HG03378 (cell line): Measurements from ENCODE around the gene CIROP.

ENCODE experiments used
- ATAC-seq: cut with Tn5 transposase; IDR thresholded peaks from one replicate; pipeline ENCODE4 v1.9.1; 2021; ENCODE audit warnings: mild to moderate bottlenecking, moderate library complexity; ENCODE audit not compliant: unreplicated experiment

The CIROP gene

DNA sequence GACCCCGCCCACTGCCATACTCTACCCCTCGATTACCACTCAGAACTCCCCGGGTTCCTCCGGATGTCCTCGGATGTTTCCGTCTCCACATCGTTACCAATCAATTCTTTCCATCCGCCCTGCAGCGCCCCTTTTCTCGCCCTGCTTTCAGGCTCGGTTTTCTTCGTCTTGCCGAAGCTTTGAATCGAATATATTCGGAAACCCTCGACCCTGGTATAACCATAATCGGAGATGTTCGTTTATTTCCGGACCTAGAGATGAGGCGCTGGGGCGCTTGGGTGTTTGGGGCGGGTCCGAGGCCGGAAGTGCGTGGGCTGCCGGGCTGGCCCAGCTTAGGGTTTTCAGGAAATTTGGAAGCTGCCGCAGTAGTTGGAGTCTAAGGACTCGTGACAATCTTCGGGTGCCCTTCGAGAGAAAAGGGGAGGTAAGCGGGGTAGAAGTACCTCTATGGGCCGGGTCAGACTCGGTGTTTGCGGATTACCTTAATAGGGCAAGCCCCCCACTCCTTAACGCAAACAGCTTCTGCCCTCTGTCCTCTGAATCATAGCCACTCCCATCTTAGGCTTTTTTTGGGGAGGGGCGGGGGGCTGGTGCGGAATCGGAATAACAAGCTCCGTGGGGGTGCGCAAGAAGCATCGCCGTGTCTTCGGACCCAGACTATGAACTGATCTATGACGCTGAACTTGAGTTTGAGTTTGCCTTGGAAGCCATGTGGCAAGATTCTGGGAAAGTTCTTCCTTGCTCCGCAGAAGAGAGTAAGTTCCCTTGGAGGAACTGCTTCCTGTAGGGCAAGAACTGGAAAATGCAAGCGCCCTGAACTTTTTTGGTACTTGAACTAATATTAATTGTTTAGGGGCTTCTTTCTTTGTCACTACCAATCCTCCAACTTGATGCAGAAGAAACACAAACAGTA, 9.3 kb downstream of the CIROP start, which contains the start of gene C14orf119:
Gene C14orf119, plus strand, starts transcription at position 310 of the 913 bp plus-strand sequence. CDS start 2,154 bp downstream, outside the sequence.
- peak; percentile 95 for ATAC-seq

GRCh38 chr14:23094666-23095195, 10.1 kb downstream of the CIROP start, which contains the start of gene ACIN1:
ACIN1 (minus strand) TSS chr14:23095136; CDS start chr14:23095112, 24 bp downstream.
- peak; percentile 23 for ATAC-seq

DNA sequence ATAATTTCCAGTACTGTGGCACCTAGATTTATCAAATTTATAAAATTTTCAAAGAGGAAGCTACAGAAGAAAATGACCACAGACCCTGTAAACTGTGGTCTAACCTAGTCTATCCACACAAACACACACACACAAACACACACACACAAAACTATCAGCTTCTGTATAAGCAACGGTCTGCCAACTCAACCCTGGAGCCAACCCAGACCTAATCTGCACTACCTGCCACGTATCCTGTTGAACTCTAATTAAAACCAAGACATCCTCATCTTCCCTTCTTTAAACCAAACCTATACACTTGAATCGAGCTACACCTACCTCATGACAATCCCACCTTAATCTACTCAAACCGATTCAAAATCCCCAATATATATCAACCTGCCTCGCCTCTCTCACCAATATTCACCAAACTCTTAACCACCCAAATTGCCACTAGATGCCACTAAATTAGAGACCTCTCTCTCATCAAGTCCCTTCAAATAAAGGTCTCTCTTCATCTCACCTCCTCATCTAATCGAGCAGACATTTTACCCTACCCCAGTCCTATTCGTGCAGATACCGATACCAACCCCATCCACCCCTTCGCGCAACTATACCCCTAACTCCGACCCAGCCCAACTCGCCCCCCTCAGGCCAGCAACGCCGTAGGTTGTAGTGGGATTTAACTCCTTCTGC, 10.7 kb downstream of the CIROP start:
- ATAC-seq, result no peak

DNA sequence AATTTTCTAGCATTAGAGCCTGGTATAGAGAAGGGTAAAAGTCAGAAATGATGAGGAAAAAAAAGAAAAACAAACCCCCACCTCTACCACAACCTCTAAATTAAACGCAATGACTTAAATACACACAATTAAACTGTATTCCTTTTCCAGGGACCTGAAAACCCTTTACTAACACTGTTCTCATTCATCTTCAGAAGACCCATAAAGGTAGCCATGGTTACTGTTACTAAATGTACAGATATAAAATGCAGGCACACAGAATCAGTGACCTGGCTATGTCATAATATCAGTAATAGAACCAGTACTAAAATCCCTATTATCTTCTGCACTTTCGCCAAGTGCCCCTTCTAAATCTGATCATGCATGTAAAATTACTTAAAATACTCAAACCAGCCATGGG, 11.3 kb downstream of the CIROP start:
- no peak for ATAC-seq

DNA sequence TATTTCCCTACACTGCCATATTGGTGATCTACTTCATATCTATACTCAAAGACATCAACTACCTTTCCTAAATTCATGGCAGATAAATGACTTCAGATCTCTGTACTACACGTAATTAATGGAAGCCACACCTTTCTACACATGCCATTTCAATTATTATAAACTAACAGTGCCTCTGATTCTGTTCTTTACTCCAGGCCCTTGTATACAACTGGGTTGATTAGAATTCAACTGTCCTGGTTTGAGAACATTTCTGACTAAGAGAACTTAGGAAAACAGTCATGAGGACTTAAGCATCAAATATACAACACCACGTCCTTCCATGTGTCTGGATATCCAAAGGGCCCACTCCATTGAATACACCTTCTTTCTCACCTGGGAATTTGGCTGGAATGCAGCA, 11.7 kb downstream of the CIROP start:
- no peak for ATAC-seq

DNA sequence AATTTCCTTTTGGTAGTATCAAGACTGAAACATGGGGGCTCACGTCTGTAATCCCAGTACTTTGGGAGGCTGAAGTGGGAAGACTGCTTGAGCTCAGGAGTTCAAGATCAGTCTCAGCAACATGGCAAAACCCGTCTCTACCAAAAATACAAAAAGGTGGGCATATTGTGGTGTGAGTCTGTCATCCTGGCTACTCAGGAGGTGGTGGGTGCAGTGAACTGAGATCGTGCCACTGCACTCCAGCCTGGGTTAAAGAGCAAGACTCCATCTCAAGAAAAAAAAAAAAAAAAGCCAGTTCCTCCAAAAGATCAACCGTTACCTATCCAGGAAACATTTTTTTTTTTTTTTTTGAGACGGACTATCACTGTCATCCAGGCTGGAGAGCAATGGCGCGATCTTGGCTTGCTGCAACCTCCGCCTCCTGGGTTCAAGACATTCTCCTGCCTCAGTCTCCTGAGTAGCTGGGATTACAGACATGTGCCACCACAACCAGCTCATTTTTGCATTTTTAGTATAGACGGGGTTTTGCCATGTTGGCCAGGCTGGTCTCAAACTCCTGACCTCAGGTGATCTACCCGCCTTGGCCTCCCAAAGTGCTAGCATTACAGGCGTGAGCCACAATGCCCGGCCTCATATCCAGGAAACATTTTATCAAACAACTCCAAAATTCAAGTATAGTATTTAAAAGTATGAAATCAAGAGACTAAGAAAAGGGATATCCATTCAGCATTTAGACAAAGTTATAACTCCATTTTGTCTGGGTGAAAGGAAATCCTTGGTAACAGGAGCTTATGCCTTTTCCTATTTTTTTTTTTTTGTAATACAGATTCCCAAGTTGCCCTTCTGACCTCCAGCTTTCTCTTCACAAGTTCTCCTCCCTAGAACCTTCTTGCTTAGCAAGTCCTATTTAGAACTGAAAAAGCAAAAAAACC, 13.2 kb downstream of the CIROP start:
- ATAC-seq, result no peak

DNA sequence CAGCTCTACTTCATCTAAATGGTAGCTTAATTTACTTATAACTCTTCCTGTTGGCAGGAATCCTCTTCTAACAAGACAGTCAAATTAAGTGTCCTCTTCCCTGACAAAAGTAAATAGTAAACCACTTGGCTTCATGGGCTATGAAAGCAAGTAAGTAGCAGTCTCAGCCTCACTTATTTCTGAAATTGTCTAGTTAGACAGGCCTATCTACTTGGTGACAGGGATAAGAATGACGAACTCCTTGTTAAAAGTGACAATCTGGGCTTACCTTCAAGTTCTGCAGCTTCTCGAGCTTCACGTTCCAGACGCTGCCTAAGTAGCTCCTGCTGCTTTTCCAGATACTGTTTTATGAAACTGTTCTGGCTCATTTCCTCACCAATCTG, 14.5 kb downstream of the CIROP start:
- no peak for ATAC-seq

DNA sequence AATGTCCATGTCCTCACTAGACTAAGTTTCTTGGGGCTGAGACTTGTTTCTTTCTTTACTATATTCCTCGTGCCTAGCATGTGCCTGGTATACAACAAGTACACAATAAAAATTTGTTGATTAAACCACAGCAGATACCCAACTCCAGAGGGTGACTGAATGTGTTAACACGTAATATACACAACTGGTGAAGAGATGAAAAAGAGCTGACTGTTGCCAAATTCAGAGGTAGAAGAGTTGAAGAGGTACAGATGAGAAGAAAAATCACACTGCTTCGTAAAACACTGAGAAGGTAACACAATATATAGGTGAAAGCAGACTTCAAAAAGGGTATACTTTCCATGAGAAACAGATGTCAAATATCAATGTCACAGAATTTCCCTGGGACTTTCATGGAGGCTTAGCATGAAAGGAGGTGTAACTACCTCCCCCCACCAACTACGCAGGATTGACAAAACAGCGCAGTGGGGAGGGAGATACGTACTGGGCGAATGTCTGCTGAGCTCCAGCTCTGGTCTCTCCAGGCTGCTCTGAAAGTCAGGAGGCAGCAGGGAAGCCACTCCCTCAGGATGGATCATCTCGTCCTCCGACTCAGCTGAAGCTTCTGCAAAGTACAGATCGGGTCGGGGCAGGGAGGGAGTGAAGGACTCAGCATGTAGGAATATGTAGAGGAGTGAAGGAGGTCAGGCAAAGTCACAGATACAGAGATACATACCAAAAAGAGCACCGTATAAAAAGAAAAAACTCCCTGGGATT, 15.1 kb downstream of the CIROP start:
- no peak for ATAC-seq

DNA sequence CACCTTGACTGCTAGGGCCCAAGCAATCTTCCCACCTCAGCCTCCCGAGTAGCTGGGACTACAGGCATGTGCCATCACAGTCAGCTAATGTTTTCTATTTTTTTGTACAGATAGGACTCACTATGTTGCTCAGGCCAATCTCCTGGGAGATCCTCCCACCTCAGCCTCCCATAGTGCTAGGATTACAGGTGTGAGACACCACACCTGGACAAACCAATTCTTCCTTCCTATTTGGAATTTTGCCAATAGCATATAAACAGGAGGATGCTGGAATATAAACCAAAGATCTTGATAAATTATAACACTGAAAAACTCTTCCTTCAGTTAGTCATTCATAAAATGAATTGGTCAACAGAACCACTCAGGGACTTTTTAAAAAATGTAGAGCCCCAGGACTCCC, 18.2 kb downstream of the CIROP start:
- no peak for ATAC-seq

GRCh38 chr14:23085458-23085857, 19.3 kb downstream of the CIROP start:
- ATAC-seq, result no peak

DNA sequence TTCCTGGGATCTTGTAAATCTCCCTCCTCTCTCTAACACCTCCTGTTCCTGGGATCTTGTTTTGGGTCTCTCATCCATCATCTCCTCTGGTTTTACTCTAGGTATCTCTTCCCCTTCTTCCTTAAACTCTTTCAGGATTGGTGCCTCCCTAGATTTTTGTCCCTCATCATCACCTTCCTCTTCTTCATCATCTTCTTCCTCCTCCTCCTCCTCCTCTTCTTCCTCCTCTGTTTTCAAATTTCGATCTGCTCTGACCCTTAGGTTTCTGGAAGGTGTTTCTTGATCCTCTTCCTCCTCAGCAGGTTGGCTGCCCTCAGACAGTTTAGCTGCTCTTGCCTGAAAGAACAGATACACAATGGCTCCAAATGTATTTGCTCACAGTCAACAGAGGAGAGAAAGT, 24.3 kb downstream of the CIROP start:
- ATAC-seq, result no peak

DNA sequence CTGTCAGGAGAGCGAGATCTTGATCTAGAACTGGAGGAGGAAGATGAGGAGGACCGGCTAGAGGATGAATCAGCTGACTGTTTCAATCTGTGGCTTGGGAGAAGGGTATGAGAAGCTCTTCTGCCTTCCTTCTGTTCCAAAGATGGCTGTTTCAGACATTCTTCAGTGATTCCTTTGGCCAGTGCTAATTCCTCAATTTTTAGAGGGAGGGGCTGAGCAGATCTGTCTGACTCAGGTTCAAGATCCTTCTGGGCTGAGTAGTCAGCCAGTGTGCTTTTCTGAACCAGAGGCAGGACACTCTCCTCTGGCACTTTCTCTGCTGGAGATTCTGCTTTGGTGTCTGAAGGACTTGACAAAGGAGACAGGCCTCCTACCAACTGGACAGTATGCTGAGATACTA, 25.1 kb downstream of the CIROP start:
- ATAC-seq, result no peak

GRCh38 chr14:23078692-23079116, 26.1 kb downstream of the CIROP start:
- ATAC-seq, result no peak

DNA sequence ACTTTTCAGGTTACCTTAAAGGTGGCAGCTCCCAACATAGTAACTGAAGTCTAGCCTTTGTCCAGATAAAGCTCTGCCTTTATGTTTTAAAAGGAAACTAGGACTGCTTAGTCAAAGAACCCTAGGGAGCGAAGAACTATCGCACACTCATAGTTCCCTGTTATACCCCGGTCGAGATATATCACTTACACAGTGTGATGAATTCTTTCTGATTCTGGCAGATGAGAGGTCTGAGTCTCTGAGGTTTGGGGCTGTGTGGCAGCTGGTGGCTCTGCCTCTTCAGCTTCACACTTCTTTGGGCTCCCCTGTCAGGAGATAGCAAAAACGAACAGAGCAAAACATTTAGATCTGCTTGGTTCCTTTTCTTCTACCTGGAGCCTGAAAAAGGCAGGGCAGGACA, 26.8 kb downstream of the CIROP start:
- ATAC-seq, result no peak

GRCh38 chr14:23076785-23077408, 27.9 kb downstream of the CIROP start:
- no peak for ATAC-seq

GRCh38 chr14:23074906-23075305, 29.9 kb downstream of the CIROP start:
- ATAC-seq, result no peak

DNA sequence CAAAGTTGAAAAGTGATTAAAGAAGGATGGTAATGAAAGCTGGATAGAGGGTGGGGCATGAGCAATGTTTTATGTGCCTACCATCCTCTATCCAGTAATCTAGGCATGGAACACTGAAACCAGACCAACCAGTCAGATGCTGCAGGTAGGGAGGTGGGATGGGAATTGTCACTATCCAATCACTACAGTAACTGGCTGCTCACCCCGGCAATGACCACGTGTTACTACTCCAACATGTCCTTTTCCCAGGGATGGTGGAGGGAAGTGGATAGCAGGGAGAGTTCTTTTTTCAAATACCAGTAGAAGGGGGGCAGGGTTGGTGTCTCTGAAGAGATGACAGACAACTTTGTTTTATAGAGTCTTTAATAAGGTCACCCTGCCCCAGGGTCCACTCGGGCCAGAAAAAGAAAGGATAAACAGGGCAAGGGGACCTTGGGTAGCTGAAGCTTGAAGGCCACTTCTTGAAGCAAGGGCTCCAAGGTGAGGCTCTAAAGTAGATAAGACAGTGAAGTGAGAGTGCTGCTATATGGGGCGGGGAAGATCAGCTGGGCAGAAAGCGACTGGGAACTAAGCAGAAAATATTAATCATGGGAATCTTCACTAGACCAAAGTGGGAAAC, 32.8 kb downstream of the CIROP start:
- ATAC-seq, result no peak

- peak; percentile 80 for ATAC-seq
These were observed 33.4 kb downstream of the CIROP start for GRCh38 chr14:23071244-23071920.
